Measurements from ENCODE around the gene PPFIBP2. TPM values are rescaled to one million over a fixed set of nuclear protein-coding genes. Genes with fewer than 3 reads are reported as not detected.

PPFIBP2 gene
- total RNA-seq, 4 donors from 2014 or later: 28.1 to 61.1 (median 49.4) TPM

DNA sequence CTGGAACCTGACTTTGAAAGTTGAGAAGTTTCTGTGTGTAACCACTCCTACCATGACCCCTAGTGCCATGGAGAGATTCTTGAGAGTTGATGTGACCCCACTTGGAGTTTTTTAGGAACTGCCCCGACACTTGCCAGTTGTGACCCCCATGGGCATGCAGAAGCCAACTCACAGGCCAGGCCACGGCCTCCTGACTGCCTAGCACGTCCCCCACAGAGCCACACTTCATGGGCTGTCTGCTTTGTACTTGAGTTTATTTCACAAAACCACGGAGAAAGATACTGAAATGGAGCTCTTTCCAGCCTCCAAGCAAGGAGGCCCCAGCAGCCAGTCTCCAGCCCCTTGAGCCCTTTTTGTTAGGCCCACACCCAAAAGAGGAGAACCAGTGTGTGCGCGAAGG lies 151.1 kb downstream of the PPFIBP2 start:
- no peak for DNase-seq
- Histone ChIP-seq H3K4me1 (peaks cover 0 to 39% (median 4%) of the 10 kb centered on the region in 3 donors), H3K9me3 (no peaks in the 10 kb centered on the region), H3K27ac (no peak overlapping the region), H3K27me3 (no peaks in the 10 kb centered on the region), H3K4me3 (no peak overlapping the region), H3K36me3 (peaks cover 0 to 48% (median 0%) of the 10 kb centered on the region in 3 donors)
- intact Hi-C loops (cut with DNase I): no loop called here
- TF ChIP-seq, protein P1, sequence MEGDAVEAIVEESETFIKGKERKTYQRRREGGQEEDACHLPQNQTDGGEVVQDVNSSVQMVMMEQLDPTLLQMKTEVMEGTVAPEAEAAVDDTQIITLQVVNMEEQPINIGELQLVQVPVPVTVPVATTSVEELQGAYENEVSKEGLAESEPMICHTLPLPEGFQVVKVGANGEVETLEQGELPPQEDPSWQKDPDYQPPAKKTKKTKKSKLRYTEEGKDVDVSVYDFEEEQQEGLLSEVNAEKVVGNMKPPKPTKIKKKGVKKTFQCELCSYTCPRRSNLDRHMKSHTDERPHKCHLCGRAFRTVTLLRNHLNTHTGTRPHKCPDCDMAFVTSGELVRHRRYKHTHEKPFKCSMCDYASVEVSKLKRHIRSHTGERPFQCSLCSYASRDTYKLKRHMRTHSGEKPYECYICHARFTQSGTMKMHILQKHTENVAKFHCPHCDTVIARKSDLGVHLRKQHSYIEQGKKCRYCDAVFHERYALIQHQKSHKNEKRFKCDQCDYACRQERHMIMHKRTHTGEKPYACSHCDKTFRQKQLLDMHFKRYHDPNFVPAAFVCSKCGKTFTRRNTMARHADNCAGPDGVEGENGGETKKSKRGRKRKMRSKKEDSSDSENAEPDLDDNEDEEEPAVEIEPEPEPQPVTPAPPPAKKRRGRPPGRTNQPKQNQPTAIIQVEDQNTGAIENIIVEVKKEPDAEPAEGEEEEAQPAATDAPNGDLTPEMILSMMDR (IDR thresholded peaks at IDR 0.05): no peak
- no peak for TF ChIP-seq POLR2A (IDR thresholded peaks at IDR 0.05)
- WGBS, 2 donors: 70 to 92% methylated on average over 2 to 5 of the region's 6 CpGs

GRCh38 chr11:7665473-7666291 lies 151.9 kb downstream of the PPFIBP2 start:
- no peaks in the 10 kb centered on the region for H3K9me3 ChIP-seq
- H3K27me3 ChIP-seq: no peaks in the 10 kb centered on the region
- peaks cover 0 to 48% (median 0%) of the 10 kb centered on the region in 3 donors for H3K36me3 ChIP-seq
- 41 to 44% methylated on average over 14 to 17 of the region's 20 CpGs for WGBS, 2 donors
- H3K4me1 ChIP-seq: peaks cover 0 to 48% (median 4%) of the 10 kb centered on the region in 3 donors
- peak; percentile 23 for DNase-seq
- intact Hi-C loops (cut with DNase I): no loop called here
- no peak for TF ChIP-seq POLR2A (IDR thresholded peaks at IDR 0.05)
- TF ChIP-seq, protein P1 (IDR thresholded peaks at IDR 0.05): peak; percentile 73 to 92 (median 84)
- H3K4me3 ChIP-seq: no peak overlapping the region
- peak overlapping the region in 1 of 4 donors; percentile 33 for H3K27ac ChIP-seq

DNA sequence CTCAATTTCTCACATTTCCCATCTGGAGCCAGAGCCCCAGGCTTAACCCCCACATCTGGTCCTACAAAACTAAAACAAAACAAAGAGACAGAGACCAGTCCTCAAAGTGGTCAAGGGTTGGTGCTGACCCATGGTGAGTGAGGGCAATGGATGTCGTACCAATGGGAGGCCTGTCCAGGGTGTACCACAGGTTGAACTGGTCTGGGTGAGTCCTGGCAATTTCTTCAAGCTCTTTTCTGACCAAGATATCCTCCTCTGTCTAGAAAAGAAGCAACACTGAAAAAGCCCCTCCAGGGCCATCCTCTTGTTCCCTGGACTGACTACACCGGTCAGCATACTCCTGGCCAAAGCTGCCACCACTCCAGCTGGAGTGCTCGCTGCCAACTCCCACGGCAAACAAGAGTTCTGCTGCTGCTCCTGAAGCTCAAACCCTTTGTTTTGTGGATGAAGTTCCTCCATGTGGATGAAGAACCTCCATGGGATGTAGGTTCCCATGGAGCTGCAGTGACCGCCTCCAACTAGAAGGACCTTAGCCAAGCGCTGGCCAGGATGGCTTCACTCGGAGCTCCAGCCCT lies 152.6 kb downstream of the PPFIBP2 start:
- H3K4me1 ChIP-seq: peaks cover 0 to 55% (median 4%) of the 10 kb centered on the region in 3 donors
- H3K27me3 ChIP-seq: peaks cover 0 to 5% (median 0%) of the 10 kb centered on the region in 4 donors
- no peak overlapping the region for H3K27ac ChIP-seq
- WGBS, 2 donors: 75 to 79% methylated on average over 4 to 7 of the region's 7 CpGs
- DNase-seq: no peak
- TF ChIP-seq, protein P1 (IDR thresholded peaks at IDR 0.05): no peak
- no peak for TF ChIP-seq POLR2A (IDR thresholded peaks at IDR 0.05)
- peaks cover 0 to 48% (median 0%) of the 10 kb centered on the region in 3 donors for H3K36me3 ChIP-seq
- no peaks in the 10 kb centered on the region for H3K9me3 ChIP-seq
- no peak overlapping the region for H3K4me3 ChIP-seq
- intact Hi-C loops (cut with DNase I): no loop called here

GRCh38 chr11:7667460-7667859 lies 153.7 kb downstream of the PPFIBP2 start:
- no peak for DNase-seq
- Histone ChIP-seq H3K4me1 (peaks cover 2 to 65% (median 4%) of the 10 kb centered on the region in 3 donors), H3K9me3 (no peaks in the 10 kb centered on the region), H3K36me3 (peaks cover 0 to 48% (median 0%) of the 10 kb centered on the region in 3 donors), H3K4me3 (no peak overlapping the region), H3K27ac (no peak overlapping the region), H3K27me3 (peaks cover 0 to 16% (median 0%) of the 10 kb centered on the region in 4 donors)
- 86 to 100% methylated on average over 2 of the region's 2 CpGs for WGBS, 2 donors
- intact Hi-C loops (cut with DNase I): no loop called here
- no peak for TF ChIP-seq POLR2A (IDR thresholded peaks at IDR 0.05)
- TF ChIP-seq, protein P1 (IDR thresholded peaks at IDR 0.05): no peak

GRCh38 chr11:7668464-7668863 lies 154.7 kb downstream of the PPFIBP2 start:
- TF ChIP-seq, protein P1 (IDR thresholded peaks at IDR 0.05): no peak
- no peak for TF ChIP-seq POLR2A (IDR thresholded peaks at IDR 0.05)
- Histone ChIP-seq H3K4me3 (no peak overlapping the region), H3K4me1 (peaks cover 9 to 75% (median 10%) of the 10 kb centered on the region in 3 donors), H3K36me3 (peaks cover 0 to 45% (median 0%) of the 10 kb centered on the region in 3 donors), H3K9me3 (no peaks in the 10 kb centered on the region), H3K27ac (peak overlapping the region; percentile 61 to 90 (median 70)), H3K27me3 (peaks cover 0 to 26% (median 0%) of the 10 kb centered on the region in 4 donors)
- intact Hi-C loops (cut with DNase I): no loop called here
- no peak for DNase-seq
- 53 to 68% methylated on average over 7 of the region's 7 CpGs for WGBS, 2 donors

Data from esophagus squamous epithelium (tissue), 5 donors.